ENCODE results near the gene CDHR2.

DNA sequence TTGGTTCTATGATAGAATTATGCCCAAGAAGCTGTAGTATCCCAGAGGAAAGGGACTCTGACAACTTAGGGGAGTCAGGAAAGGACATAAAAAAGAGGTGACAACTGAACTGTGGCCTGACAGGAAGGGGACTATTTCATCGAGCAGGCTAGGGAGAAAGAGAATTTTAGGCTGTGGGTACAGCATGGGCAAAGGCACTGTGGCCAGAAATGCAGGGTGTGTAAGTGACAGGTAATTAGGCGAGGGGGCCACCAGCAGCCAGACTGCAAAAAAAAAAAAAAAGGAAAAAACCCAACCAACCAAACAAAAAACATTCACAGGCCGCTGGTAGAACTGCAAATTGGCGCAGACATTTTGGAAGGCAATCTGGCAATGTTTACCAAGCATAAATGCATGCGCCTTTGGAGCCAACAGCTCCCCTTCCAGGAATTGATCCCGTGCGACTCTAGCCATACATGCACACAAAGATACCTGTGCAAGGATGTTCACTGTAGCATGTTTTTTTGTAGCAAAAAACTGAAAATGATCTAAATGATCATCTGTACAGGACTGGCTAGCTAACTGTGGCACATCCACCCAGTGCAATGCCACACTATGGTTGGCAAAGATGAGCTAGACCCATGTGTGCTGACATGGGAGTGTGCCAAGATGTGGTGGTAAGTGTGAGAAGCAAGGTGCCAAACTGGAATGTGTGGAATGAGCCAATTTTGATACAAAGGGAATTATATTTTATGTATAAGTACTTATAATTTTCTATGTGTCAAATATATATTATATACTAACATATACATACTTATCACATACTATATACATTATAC lies 82.5 kb downstream of the CDHR2 start:
- TF ChIP-seq ESRRG (CRISPR knock-in tag; IDR thresholded peaks at IDR 0.05) = no peak
- TF ChIP-seq TOX (CRISPR knock-in tag; IDR thresholded peaks at IDR 0.05; ENCODE audit: borderline replicate concordance) = no peak
- no peak for TF ChIP-seq ZC3H10 (CRISPR knock-in tag; IDR thresholded peaks at IDR 0.05)
- TF ChIP-seq, protein P1, sequence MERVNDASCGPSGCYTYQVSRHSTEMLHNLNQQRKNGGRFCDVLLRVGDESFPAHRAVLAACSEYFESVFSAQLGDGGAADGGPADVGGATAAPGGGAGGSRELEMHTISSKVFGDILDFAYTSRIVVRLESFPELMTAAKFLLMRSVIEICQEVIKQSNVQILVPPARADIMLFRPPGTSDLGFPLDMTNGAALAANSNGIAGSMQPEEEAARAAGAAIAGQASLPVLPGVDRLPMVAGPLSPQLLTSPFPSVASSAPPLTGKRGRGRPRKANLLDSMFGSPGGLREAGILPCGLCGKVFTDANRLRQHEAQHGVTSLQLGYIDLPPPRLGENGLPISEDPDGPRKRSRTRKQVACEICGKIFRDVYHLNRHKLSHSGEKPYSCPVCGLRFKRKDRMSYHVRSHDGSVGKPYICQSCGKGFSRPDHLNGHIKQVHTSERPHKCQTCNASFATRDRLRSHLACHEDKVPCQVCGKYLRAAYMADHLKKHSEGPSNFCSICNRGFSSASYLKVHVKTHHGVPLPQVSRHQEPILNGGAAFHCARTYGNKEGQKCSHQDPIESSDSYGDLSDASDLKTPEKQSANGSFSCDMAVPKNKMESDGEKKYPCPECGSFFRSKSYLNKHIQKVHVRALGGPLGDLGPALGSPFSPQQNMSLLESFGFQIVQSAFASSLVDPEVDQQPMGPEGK (CRISPR knock-in tag; IDR thresholded peaks at IDR 0.05; ENCODE audit: borderline replicate concordance) = no peak
- no peak for TF ChIP-seq ZNF565 (CRISPR knock-in tag; conservative IDR thresholded peaks at IDR 0.05; ENCODE audit: low read depth)
